GM10266 (cell line): ENCODE data around the gene CDX2.

Experiments used
- DNase-seq: peaks from one replicate; pipeline ENCODE4 v3.0.0; 2012; ENCODE audit errors: extremely low spot score
- TF ChIP-seq, protein P1 (sequence below): IDR thresholded peaks from 2 replicates; pipeline ENCODE4 v1.5.1; 2012; ENCODE audit warnings: mild to moderate bottlenecking, low read depth; ENCODE audit not compliant: control insufficient read depth, insufficient read depth; ENCODE audit errors: missing control alignments

The CDX2 gene

DNA sequence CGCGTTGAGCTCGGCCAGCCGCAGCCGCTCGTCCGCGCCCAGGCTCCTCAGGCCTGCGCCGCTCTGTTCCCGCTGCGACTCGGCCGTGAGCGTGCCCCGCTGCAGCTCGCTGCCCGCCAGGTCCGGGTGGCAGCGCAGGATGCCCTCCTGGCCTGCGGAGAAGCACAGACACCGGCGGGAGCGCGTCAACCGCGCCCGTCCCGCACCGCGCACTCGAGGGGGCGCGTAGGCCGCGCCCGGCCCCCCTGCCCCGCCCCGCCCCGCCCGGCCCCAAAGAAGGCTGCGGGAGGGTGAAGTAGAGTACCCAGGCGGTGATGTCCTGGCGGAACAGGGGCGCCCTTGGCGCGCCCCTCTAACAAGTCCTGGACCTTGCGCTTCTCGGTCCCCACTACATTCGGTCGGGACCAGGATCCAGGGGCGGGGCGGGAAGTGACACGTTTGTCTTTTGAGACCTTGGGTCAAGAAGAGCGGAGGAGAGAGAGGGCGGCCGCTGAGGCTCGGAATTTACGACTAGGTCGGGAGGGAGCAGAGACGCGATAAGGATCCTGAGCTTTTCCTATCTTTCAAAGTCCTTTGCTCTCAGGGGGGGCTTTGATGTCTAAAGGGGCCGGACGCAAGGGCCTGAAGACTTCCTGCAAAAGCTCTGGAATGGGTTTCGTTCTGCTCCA is 9.3 kb upstream of the CDX2 start:
- TF ChIP-seq, protein P1, sequence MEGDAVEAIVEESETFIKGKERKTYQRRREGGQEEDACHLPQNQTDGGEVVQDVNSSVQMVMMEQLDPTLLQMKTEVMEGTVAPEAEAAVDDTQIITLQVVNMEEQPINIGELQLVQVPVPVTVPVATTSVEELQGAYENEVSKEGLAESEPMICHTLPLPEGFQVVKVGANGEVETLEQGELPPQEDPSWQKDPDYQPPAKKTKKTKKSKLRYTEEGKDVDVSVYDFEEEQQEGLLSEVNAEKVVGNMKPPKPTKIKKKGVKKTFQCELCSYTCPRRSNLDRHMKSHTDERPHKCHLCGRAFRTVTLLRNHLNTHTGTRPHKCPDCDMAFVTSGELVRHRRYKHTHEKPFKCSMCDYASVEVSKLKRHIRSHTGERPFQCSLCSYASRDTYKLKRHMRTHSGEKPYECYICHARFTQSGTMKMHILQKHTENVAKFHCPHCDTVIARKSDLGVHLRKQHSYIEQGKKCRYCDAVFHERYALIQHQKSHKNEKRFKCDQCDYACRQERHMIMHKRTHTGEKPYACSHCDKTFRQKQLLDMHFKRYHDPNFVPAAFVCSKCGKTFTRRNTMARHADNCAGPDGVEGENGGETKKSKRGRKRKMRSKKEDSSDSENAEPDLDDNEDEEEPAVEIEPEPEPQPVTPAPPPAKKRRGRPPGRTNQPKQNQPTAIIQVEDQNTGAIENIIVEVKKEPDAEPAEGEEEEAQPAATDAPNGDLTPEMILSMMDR = no peak
- no peak for DNase-seq

DNA sequence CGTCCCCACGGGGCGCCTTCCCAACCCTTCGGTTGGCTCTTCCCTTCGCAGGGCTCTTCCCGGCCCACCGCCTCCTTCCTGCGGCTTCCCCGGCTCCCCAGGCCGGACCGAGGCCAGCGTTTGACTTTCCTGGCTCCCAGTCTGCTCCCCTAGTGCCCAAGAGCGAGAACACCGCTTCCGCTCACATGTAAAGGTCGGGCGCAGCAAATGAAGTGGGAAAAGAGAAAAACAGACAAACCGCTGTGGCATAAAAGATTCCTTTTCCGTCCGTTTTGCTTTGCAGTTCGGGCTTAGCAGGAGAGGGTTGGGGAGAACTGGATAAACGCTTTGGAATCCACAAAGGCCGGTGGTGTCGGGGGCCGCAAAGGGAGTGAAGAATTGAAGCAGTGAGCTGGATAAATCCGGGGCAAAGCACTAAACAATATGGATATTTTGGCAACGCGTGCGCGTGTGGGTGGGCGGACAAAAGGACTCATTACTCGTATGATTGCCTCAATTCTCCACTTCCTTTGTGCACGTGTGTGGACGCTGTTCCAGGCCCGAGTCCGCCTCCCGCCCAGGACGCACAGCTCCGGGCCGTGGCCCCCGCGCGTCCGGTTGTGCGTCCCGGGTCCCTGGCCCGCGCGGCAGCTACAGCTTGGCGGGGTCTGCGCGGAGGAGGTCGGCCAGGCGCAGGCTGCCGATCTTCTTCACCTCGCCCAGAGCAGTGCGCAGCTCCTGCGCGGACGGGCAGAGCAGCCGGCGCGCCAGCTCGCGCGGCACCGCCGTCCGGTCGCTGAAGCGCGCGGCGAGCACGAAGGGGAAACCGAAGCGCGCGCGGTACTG is 8.6 kb upstream of the CDX2 start:
- no peak for DNase-seq
- TF ChIP-seq, protein P1 = no peak

DNA sequence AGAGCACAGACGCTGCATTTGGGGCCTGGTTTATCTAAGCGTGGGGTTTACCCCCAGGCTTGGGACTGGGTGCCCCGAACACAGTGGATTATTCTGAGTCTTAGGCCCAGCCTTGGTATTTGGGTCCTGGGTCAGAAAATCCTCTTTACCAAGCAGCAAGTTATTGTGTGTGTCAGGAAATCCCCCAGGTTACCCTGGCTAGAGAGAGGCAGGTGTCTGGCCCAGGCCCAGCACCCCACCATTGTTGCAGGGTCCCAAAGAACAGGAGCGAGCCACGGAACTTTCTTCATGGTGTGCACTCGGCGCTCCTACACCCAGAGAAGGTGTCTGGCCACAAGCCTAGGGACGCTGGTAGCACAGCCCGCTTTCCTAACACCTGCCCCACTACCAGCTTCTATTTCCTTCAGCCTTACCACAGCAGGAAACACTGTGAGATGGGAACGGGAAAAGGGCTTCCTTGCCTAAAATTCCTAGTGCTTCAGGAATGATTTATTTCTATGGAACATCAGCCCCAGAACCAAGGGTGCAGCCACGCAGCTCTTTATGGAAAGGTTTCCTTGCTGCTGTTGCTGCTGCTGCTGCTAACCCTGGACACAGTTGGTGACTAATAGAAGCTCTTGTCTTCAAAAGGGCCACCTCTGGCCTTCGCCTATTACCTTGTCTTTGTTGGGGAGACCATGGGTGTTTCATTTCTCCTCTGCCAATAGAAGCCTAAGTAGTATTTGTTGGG is 7.4 kb upstream of the CDX2 start:
- TF ChIP-seq, protein P1 = no peak
- no peak for DNase-seq

DNA sequence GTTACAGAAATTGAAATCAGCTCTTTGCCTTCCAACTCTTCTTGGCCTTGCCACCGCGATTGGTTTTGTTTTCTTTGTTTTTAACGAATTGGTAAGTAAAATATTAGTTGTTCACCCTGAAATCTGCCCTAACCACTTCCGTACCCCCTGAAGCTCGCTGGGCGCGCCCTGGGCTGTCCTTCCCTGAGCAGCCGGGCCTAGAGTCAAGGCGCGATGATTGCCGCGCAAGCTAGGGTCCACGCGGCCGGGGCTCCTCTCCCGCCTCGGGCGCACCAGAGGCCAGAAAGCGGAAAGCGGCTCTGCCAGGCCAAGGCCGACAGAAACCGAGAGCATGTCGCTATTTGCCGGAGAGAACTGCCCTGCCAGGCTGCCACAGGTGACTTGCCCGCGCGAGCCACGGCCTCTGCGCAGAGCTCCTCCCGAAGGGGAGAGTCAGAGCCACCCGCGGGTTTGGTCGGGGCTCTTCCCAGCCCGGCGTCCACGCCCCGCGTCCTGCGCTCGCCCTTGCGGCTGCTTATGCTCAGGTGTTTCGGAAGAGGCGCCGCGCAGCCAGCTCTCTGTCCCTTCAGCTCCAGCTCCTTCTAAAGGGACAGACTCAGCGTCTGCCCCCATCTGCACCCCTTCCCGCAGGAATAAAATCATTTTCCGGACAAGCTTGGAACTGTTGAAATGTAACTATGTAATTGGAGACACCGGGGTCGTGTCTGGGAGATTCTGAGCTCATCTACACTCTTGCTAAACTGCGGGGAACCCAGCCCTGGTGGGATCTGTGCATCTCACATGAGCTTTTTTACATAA is 6.6 kb upstream of the CDX2 start:
- no peak for DNase-seq
- TF ChIP-seq, protein P1 = no peak

DNA sequence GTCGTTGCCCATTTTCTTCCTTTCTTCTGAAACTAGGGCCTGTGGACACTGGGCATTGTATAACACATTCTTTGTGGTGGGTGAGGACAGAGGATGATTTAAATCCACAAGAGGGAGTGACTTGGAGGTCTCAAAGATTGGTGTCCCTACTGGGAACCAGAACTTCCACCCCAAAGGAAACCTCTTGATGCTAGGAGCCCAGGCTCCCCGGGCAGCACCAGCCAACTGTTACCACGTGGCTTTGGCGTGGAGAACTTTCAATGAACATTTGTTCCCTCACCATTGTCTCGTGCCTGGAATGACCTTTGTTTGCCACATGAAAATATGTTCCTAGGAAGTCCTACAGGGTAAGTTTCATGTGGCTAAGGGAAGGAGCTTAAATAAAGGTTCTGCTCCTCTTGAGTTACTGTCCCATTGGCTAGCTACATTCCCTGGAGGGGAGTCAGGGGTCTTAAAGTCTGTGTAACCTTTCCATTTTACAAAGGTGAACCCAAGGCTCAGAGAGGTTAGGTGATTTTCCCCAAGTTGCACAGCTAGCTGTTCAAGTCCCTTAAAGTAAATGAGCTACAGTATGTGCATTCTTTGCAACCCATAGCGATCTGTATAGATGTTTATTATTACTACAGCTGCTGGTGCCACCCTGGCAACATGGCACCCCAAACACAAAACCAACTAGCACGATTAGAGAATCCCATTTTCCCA is 5.0 kb upstream of the CDX2 start:
- TF ChIP-seq, protein P1 = no peak
- no peak for DNase-seq

DNA sequence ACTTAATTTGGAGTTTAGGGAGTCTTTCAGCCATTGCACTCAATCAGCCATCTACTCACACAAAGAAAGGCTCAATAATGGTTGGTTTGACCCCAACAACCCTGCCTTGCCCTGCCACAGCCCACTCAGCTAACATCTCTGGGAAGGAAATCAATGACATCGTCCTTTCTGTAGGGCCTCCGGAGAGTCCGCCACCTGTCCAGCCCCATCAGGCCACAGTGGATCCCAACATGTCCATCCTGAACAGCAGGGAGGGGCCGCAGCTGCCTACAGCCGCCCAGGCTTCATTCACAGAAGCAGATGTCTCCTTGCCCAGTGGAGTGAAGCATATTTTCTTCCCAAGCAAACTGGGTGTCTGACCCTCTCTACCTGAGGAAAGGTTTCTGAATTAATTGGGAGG is 4.2 kb upstream of the CDX2 start:
- DNase-seq = no peak
- TF ChIP-seq, protein P1 = no peak
